Rectal smooth muscle tissue (tissue), 1 donor: ENCODE data around the gene TTBK1.

ENCODE experiments used
- H3K27ac ChIP-seq: one replicate; pipeline ENCODE4 v1.7.0; 2013; ENCODE audit warnings: low read depth, low read length, inconsistent platforms
- H3K27me3 ChIP-seq: one replicate; pipeline ENCODE4 v1.7.0; 2013; ENCODE audit warnings: low read length; ENCODE audit not compliant: control insufficient read depth, insufficient read depth
- H3K36me3 ChIP-seq: one replicate; pipeline ENCODE4 v1.7.0; 2013; ENCODE audit warnings: low read length; ENCODE audit not compliant: control insufficient read depth, insufficient read depth
- H3K4me1 ChIP-seq: one replicate; pipeline ENCODE4 v1.7.0; 2013; ENCODE audit warnings: low read length; ENCODE audit not compliant: control insufficient read depth, insufficient read depth
- H3K4me3 ChIP-seq: one replicate; pipeline ENCODE4 v1.7.0; 2013; ENCODE audit warnings: low read length
- H3K9ac ChIP-seq: one replicate; pipeline ENCODE4 v1.7.0; 2013; ENCODE audit warnings: low read length

The TTBK1 gene

GRCh38 chr6:43213431-43213830, 29.9 kb upstream of the TTBK1 start:
- Histone ChIP-seq H3K36me3 (peaks cover 6% of the 10 kb centered on the region), H3K27ac (no peak overlapping the region), H3K4me1 (no peaks in the 10 kb centered on the region), H3K27me3 (no peaks in the 10 kb centered on the region), H3K9ac (no peak overlapping the region), H3K4me3 (no peak overlapping the region)

DNA sequence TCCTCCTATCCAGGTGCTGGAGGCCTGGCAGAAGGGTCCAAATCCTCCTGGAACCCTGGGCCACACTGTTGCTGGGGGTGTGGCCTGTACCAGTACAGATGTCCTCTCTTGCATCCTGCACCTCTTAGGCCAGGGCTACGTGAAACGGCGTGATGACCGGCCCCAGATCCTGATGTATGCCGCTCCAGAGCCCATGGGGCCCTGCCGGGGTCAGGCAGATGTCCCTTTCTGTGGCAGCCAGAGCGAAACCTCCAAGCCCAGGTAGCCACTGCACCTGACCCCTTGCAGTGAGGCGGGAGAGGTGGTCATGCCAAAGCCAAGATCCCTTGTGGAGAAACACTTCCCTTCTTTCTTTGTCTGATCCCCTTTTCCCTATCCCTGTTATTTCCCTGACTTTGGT, 28.2 kb upstream of the TTBK1 start:
- H3K27me3 ChIP-seq, result no peaks in the 10 kb centered on the region
- H3K9ac ChIP-seq, result no peak overlapping the region
- no peak overlapping the region for H3K4me3 ChIP-seq
- H3K4me1 ChIP-seq, result no peaks in the 10 kb centered on the region
- H3K36me3 ChIP-seq, result peaks cover 6% of the 10 kb centered on the region
- H3K27ac ChIP-seq, result no peak overlapping the region

GRCh38 chr6:43216200-43216599, 27.1 kb upstream of the TTBK1 start:
- no peaks in the 10 kb centered on the region for H3K4me1 ChIP-seq
- peaks cover 12% of the 10 kb centered on the region for H3K36me3 ChIP-seq

GRCh38 chr6:43217351-43217750, 25.9 kb upstream of the TTBK1 start:
- no peak overlapping the region for H3K27ac ChIP-seq
- H3K4me3 ChIP-seq, result no peak overlapping the region
- no peaks in the 10 kb centered on the region for H3K27me3 ChIP-seq
- peaks cover 12% of the 10 kb centered on the region for H3K36me3 ChIP-seq
- no peaks in the 10 kb centered on the region for H3K4me1 ChIP-seq
- no peak overlapping the region for H3K9ac ChIP-seq

More at GRCh38 chr6:43216200-43216599, 27.1 kb upstream of the TTBK1 start:
- H3K27ac ChIP-seq, result no peak overlapping the region
- no peak overlapping the region for H3K9ac ChIP-seq
- H3K4me3 ChIP-seq, result no peak overlapping the region
- H3K27me3 ChIP-seq, result no peaks in the 10 kb centered on the region

- peaks cover 18% of the 10 kb centered on the region for H3K36me3 ChIP-seq
Observed at GRCh38 chr6:43219119-43219518, 24.2 kb upstream of the TTBK1 start.

DNA sequence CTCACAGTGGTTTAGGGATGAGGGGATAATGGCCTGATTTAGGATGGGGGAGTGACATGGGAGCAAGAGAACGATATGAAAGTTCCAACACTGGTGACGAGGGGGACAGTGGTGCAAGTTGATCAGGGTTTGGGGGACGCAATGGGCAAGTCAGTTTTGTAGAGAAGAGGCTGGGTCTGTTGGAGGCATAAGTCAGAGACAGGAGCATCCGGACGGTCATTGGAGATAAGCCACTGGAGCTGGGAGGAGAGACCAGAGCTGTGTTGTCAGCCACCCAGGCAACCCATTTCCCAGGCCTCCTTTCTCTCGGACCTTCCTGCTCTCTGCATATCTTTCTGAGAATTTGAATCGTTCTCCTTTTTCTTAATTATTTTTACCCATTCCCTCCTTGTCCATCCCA, 23.5 kb upstream of the TTBK1 start:
- H3K4me1 ChIP-seq, result no peaks in the 10 kb centered on the region
- no peak overlapping the region for H3K27ac ChIP-seq
- no peak overlapping the region for H3K9ac ChIP-seq
- H3K4me3 ChIP-seq, result no peak overlapping the region
- H3K36me3 ChIP-seq, result peaks cover 21% of the 10 kb centered on the region
- H3K27me3 ChIP-seq, result no peaks in the 10 kb centered on the region

More at GRCh38 chr6:43219119-43219518, 24.2 kb upstream of the TTBK1 start:
- H3K27ac ChIP-seq, result no peak overlapping the region
- no peaks in the 10 kb centered on the region for H3K27me3 ChIP-seq
- H3K9ac ChIP-seq, result no peak overlapping the region
- no peaks in the 10 kb centered on the region for H3K4me1 ChIP-seq
- no peak overlapping the region for H3K4me3 ChIP-seq

DNA sequence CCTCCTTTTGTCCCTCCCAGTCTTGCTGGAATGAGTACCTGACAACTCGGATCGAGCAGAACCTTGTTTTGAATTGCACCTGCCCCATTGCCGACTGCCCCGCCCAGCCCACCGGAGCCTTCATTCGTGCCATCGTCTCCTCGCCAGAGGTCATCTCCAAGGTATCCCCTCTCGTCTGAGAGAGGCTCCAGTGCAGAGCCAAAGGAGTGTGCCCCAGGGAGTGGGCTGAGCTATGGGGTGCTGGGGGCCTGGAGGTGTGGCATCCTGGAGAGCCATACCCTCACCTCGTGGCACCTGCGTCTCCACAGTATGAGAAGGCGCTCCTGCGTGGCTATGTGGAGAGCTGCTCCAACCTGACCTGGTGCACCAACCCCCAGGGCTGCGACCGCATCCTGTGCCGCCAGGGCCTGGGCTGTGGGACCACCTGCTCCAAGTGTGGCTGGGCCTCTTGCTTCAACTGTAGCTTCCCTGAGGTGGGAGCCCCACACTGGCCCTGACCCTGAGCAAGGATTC, 22.8 kb upstream of the TTBK1 start:
- H3K4me1 ChIP-seq, result no peaks in the 10 kb centered on the region
- H3K27ac ChIP-seq, result no peak overlapping the region
- no peaks in the 10 kb centered on the region for H3K27me3 ChIP-seq
- peaks cover 21% of the 10 kb centered on the region for H3K36me3 ChIP-seq
- no peak overlapping the region for H3K9ac ChIP-seq
- H3K4me3 ChIP-seq, result no peak overlapping the region

DNA sequence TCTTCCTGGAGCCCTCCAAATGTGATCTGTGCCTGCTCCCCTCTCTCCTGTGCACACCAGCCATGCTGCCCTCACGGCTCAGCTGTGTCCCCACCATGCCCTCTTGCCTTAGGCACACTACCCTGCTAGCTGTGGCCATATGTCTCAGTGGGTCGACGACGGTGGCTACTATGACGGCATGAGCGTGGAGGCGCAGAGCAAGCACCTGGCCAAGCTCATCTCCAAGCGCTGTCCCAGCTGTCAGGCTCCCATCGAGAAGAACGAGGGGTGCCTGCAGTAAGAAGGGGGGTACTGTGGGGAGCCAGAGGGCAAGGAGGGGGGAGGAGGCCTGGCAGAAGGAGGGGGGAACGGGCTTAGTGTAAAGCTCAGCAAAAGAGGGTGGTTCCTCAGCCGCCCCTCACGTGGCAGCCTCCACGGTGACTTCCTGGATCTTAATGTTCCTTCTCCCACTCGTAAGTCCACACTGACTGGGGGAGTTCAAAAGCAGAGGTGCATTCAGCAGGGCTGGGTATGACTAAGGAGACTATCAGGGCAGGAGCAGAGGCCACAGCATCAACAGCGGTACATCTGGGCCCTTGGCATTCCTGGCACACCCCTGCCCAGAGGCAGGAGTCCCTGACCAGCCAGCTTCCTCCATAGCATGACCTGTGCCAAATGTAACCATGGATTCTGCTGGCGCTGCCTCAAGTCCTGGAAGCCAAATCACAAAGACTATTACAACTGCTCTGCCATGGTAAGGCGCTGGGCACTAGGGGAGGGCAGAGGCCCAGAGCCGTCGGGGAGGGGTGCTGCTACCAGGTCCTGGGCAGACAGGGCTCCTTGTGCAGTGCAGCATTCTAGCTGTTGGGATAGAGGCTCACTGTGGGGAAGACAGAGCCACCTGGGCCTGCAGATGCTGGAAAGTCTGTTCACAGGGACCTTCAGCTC, 22.0 kb upstream of the TTBK1 start:
- H3K27ac ChIP-seq, result no peak overlapping the region
- no peak overlapping the region for H3K4me3 ChIP-seq
- no peaks in the 10 kb centered on the region for H3K27me3 ChIP-seq
- H3K9ac ChIP-seq, result no peak overlapping the region
- peaks cover 19% of the 10 kb centered on the region for H3K36me3 ChIP-seq
- no peaks in the 10 kb centered on the region for H3K4me1 ChIP-seq

GRCh38 chr6:43222418-43223059, 20.7 kb upstream of the TTBK1 start:
- Histone ChIP-seq H3K4me3 (no peak overlapping the region), H3K9ac (no peak overlapping the region), H3K36me3 (peaks cover 15% of the 10 kb centered on the region), H3K4me1 (no peaks in the 10 kb centered on the region), H3K27ac (no peak overlapping the region), H3K27me3 (no peaks in the 10 kb centered on the region)

DNA sequence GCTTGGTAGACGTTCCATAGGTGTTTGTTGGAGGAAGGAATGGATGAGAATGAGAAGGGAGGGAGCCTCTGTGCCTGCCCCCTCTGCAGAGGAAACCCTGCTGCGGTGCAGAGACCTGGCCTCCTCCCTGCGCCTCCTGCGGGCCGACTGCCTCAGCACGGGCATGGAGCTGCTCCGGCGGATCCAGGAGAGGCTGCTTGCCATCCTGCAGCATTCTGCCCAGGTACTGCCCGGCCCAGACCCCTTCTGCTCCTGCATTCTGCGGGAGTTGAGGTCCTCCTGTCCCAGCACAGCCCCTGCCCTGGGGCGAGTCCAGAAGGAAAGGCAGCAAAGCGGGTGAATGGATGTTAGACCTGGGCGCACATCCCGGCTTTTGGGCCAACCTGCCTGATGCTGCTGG, 20.1 kb upstream of the TTBK1 start:
- Histone ChIP-seq H3K27ac (no peak overlapping the region), H3K27me3 (no peaks in the 10 kb centered on the region), H3K9ac (no peak overlapping the region), H3K36me3 (peaks cover 15% of the 10 kb centered on the region), H3K4me1 (no peaks in the 10 kb centered on the region), H3K4me3 (no peak overlapping the region)

DNA sequence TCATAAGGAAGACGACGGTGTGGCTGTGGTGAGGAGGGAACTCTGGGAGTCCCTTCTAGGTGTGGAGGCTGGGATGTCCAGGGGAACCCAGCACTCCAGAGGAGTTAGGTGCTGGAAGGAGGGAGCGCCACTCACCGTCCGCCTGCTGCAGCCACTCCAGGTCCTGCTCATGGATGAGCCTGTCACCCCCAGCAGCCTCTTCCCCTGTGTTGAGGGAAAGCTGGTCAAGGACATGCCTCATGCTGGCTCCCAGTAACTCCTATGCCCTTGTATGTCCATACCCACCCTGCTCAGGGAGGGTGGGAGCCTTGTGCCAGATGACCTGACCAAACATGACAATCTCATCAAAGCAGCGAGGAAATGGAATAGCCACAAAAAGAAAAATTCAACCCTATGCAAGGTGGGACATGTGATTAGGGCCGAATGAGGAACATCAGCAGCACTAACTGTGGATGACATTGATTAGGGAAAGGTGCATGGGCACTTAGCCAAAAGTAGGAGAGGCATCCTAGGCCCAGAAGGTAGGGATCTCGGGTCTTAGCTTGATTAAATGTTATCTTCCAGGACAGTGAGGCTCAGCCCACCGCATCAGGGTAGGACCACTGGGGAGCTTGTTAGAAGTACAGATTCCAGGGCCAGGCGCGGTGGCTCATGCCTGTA, 17.0 kb upstream of the TTBK1 start:
- Histone ChIP-seq H3K27ac (no peak overlapping the region), H3K9ac (no peak overlapping the region), H3K4me3 (no peak overlapping the region), H3K27me3 (no peaks in the 10 kb centered on the region), H3K4me1 (no peaks in the 10 kb centered on the region), H3K36me3 (peaks cover 9% of the 10 kb centered on the region)
